SK-N-SH treated with all-trans-retinoic acid at 6 μM for 48 hours (cell line): ENCODE data around the gene IFI27L1.

Experiments
- ATAC-seq: fragments of 200-7000 bp; cut with Tn5 transposase; 3 replicates; pipeline ENCODE4 v1.9.1; 2020; ENCODE audit warnings: mild to moderate bottlenecking, moderate library complexity
- ARNTL ChIP-seq: fragments of 450-650 bp; formaldehyde crosslinking; IDR thresholded peaks from 2 replicates; pipeline ENCODE4 v1.5.0; 2020; ENCODE audit warnings: low read depth, mild to moderate bottlenecking, moderate library complexity, borderline replicate concordance
- BACH2 ChIP-seq: fragments of 250-450 bp; sonication (Bioruptor Pico); IDR thresholded peaks from 2 replicates; pipeline ENCODE4 v1.9.0; 2021; ENCODE audit warnings: mild to moderate bottlenecking, borderline replicate concordance
- CSDC2 ChIP-seq: fragments of 250-450 bp; sonication (Bioruptor Pico); IDR thresholded peaks from 2 replicates; pipeline ENCODE4 v1.5.0; 2020; ENCODE audit warnings: mild to moderate bottlenecking, moderate library complexity
- ESRRG ChIP-seq: fragments of 250-450 bp; sonication (Bioruptor Pico); IDR thresholded peaks from 2 replicates; pipeline ENCODE4 v1.6.1; 2021; ENCODE audit warnings: mild to moderate bottlenecking
- GLIS3 ChIP-seq: fragments of 250-450 bp; sonication (Bioruptor Pico); IDR thresholded peaks from 2 replicates; pipeline ENCODE4 v1.5.0; 2020; ENCODE audit warnings: mild to moderate bottlenecking, moderate library complexity
- ISL1 ChIP-seq: fragments of 250-450 bp; sonication (Bioruptor Pico); IDR thresholded peaks from 2 replicates; pipeline ENCODE4 v2.1.2; 2022; ENCODE audit warnings: mild to moderate bottlenecking, moderate library complexity
- OSR1 ChIP-seq: fragments of 250-450 bp; sonication (Bioruptor Pico); IDR thresholded peaks from 2 replicates; pipeline ENCODE4 v1.8.0; 2022; ENCODE audit warnings: moderate library complexity, mild to moderate bottlenecking, inconsistent platforms
- PPARA ChIP-seq: fragments of 250-450 bp; sonication (Bioruptor Pico); IDR thresholded peaks from 2 replicates; pipeline ENCODE4 v1.5.0; 2020; ENCODE audit warnings: mild to moderate bottlenecking, borderline replicate concordance
- RARB ChIP-seq: fragments of 250-450 bp; sonication (Bioruptor Pico); IDR thresholded peaks from 2 replicates; pipeline ENCODE4 v1.8.0; 2021; ENCODE audit warnings: mild to moderate bottlenecking, moderate library complexity
- SNAI2 ChIP-seq: fragments of 250-450 bp; sonication (Bioruptor Pico); IDR thresholded peaks from 2 replicates; pipeline ENCODE4 v1.5.0; 2020; ENCODE audit warnings: mild to moderate bottlenecking, moderate library complexity
- ZC3H10 ChIP-seq: fragments of 250-450 bp; sonication (Bioruptor Pico); IDR thresholded peaks from 2 replicates; pipeline ENCODE4 v1.5.1; 2021; ENCODE audit warnings: mild to moderate bottlenecking, moderate library complexity
- ZFP3 ChIP-seq: fragments of 250-450 bp; sonication (Bioruptor Pico); IDR thresholded peaks from 2 replicates; pipeline ENCODE4 v1.5.0; 2020; ENCODE audit warnings: mild to moderate bottlenecking, moderate library complexity
- ZFP30 ChIP-seq: fragments of 450-650 bp; formaldehyde crosslinking; IDR thresholded peaks from 2 replicates; pipeline ENCODE4 v1.5.0; 2022; ENCODE audit warnings: mild to moderate bottlenecking, moderate library complexity
- ZNF565 ChIP-seq: fragments of 450-650 bp; formaldehyde crosslinking; conservative IDR thresholded peaks from 2 replicates; pipeline ENCODE4 v1.5.0; 2020; ENCODE audit warnings: low read depth, mild to moderate bottlenecking, moderate library complexity
- ZNF70 ChIP-seq: fragments of 450-650 bp; formaldehyde crosslinking; IDR thresholded peaks from 2 replicates; pipeline ENCODE4 v1.5.0; 2020; ENCODE audit warnings: mild to moderate bottlenecking, moderate library complexity
- ZNF8 ChIP-seq: fragments of 450-650 bp; formaldehyde crosslinking; IDR thresholded peaks from 2 replicates; pipeline ENCODE4 v1.5.0; 2020; ENCODE audit warnings: mild to moderate bottlenecking, moderate library complexity
- TF ChIP-seq, protein P1 (sequence below): fragments of 250-450 bp; sonication (Bioruptor Pico); IDR thresholded peaks from 2 replicates; pipeline ENCODE4 v1.8.0; 2021; ENCODE audit warnings: low read depth, mild to moderate bottlenecking, moderate library complexity, borderline replicate concordance
- TF ChIP-seq, protein P2 (sequence below): fragments of 250-450 bp; sonication (Bioruptor Pico); IDR thresholded peaks from 2 replicates; pipeline ENCODE4 v1.5.1; 2021; ENCODE audit warnings: mild to moderate bottlenecking, moderate library complexity
- TF ChIP-seq, protein P3 (sequence below): fragments of 250-450 bp; sonication (Bioruptor Pico); IDR thresholded peaks from 2 replicates; pipeline ENCODE4 v1.5.1; 2020; ENCODE audit warnings: low read depth, mild to moderate bottlenecking, moderate library complexity
- TF ChIP-seq, protein P4 (sequence below): fragments of 250-450 bp; sonication (Bioruptor Pico); IDR thresholded peaks from 2 replicates; pipeline ENCODE4 v1.8.0; 2020; ENCODE audit warnings: mild to moderate bottlenecking, moderate library complexity, borderline replicate concordance
- TF ChIP-seq, protein P5 (sequence below): fragments of 250-450 bp; sonication (Bioruptor Pico); IDR thresholded peaks from 2 replicates; pipeline ENCODE4 v1.5.0; 2020; ENCODE audit warnings: mild to moderate bottlenecking, moderate library complexity

Gene IFI27L1

DNA sequence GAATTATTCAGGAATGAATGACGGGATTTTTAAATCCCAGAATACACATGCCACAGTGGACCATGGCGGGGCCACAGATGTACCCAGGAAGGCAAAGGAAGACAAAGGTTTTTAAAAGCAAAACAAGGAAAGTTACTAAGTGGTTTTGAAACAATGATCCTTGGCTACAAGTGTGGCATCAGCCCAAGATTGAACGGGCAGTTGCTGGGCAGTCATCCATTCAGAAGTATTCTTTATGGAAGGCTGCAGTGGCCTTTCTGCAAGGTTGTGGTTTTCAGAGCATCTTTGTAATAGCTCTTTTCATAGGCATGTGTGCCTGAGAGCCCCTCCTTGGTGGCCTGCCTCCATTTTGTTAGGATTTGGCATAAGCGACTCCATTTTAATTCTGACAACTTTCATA is 16.0 kb downstream of the IFI27L1 start:
- no peak for TF ChIP-seq ZNF565 (CRISPR knock-in tag)
- TF ChIP-seq RARB (CRISPR knock-in tag) = no peak
- TF ChIP-seq ESRRG (CRISPR knock-in tag) = no peak
- TF ChIP-seq ISL1 (CRISPR knock-in tag) = no peak
- TF ChIP-seq SNAI2 = no peak
- TF ChIP-seq, protein P1, sequence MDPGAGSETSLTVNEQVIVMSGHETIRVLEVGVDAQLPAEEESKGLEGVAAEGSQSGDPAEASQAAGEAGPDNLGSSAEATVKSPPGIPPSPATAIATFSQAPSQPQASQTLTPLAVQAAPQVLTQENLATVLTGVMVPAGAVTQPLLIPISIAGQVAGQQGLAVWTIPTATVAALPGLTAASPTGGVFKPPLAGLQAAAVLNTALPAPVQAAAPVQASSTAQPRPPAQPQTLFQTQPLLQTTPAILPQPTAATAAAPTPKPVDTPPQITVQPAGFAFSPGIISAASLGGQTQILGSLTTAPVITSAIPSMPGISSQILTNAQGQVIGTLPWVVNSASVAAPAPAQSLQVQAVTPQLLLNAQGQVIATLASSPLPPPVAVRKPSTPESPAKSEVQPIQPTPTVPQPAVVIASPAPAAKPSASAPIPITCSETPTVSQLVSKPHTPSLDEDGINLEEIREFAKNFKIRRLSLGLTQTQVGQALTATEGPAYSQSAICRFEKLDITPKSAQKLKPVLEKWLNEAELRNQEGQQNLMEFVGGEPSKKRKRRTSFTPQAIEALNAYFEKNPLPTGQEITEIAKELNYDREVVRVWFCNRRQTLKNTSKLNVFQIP = no peak
- no peak for ATAC-seq

DNA sequence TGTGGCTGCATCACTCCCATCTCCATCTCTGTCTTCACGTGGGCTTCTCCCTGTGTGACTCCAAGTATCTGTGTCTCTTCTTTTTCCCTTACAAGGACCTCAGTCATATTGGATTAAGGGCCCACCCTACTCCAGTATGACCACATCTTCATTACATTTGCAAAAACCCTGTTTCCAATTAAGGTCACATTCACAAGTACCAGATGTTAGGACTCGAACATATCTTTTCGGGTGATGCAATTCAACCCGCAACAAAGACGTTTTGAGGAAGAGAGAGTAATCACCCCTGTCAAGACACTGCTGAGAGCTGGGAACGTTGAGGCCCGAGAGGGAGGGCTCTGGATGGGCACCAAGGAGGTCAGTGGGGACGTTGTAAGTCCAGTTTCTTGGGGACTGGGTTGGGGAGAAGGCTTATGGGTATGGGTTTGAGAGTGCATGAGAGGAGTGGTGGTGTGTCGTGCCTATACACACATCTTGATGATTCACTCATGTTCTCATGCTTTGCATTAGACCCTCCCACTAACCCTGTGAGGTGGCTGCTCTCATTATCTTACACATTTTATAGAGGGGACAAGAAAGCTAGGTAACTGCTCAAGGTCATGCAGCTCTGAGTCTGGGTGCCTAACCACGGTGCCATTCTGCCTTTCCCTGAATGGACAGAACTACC is 17.3 kb downstream of the IFI27L1 start:
- TF ChIP-seq ZNF8 (CRISPR knock-in tag) (no peak), ISL1 (CRISPR knock-in tag) (no peak), CSDC2 (CRISPR knock-in tag) (no peak), RARB (CRISPR knock-in tag) (no peak), ZNF565 (CRISPR knock-in tag) (no peak), ZFP30 (no peak), ZFP3 (CRISPR knock-in tag) (no peak), PPARA (CRISPR knock-in tag) (no peak), ARNTL (CRISPR knock-in tag) (no peak), GLIS3 (CRISPR knock-in tag) (no peak), ZC3H10 (CRISPR knock-in tag) (no peak), ESRRG (CRISPR knock-in tag) (no peak), ZNF70 (no peak), BACH2 (CRISPR knock-in tag) (no peak)
- TF ChIP-seq, protein P2, sequence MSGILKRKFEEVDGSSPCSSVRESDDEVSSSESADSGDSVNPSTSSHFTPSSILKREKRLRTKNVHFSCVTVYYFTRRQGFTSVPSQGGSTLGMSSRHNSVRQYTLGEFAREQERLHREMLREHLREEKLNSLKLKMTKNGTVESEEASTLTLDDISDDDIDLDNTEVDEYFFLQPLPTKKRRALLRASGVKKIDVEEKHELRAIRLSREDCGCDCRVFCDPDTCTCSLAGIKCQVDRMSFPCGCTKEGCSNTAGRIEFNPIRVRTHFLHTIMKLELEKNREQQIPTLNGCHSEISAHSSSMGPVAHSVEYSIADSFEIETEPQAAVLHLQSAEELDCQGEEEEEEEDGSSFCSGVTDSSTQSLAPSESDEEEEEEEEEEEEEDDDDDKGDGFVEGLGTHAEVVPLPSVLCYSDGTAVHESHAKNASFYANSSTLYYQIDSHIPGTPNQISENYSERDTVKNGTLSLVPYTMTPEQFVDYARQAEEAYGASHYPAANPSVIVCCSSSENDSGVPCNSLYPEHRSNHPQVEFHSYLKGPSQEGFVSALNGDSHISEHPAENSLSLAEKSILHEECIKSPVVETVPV (CRISPR knock-in tag) = no peak
- TF ChIP-seq, protein P3, sequence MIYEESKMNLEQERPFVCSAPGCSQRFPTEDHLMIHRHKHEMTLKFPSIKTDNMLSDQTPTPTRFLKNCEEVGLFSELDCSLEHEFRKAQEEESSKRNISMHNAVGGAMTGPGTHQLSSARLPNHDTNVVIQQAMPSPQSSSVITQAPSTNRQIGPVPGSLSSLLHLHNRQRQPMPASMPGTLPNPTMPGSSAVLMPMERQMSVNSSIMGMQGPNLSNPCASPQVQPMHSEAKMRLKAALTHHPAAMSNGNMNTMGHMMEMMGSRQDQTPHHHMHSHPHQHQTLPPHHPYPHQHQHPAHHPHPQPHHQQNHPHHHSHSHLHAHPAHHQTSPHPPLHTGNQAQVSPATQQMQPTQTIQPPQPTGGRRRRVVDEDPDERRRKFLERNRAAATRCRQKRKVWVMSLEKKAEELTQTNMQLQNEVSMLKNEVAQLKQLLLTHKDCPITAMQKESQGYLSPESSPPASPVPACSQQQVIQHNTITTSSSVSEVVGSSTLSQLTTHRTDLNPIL (CRISPR knock-in tag) = no peak
- TF ChIP-seq, protein P4, sequence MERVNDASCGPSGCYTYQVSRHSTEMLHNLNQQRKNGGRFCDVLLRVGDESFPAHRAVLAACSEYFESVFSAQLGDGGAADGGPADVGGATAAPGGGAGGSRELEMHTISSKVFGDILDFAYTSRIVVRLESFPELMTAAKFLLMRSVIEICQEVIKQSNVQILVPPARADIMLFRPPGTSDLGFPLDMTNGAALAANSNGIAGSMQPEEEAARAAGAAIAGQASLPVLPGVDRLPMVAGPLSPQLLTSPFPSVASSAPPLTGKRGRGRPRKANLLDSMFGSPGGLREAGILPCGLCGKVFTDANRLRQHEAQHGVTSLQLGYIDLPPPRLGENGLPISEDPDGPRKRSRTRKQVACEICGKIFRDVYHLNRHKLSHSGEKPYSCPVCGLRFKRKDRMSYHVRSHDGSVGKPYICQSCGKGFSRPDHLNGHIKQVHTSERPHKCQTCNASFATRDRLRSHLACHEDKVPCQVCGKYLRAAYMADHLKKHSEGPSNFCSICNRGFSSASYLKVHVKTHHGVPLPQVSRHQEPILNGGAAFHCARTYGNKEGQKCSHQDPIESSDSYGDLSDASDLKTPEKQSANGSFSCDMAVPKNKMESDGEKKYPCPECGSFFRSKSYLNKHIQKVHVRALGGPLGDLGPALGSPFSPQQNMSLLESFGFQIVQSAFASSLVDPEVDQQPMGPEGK (CRISPR knock-in tag) = no peak
- TF ChIP-seq, protein P5, sequence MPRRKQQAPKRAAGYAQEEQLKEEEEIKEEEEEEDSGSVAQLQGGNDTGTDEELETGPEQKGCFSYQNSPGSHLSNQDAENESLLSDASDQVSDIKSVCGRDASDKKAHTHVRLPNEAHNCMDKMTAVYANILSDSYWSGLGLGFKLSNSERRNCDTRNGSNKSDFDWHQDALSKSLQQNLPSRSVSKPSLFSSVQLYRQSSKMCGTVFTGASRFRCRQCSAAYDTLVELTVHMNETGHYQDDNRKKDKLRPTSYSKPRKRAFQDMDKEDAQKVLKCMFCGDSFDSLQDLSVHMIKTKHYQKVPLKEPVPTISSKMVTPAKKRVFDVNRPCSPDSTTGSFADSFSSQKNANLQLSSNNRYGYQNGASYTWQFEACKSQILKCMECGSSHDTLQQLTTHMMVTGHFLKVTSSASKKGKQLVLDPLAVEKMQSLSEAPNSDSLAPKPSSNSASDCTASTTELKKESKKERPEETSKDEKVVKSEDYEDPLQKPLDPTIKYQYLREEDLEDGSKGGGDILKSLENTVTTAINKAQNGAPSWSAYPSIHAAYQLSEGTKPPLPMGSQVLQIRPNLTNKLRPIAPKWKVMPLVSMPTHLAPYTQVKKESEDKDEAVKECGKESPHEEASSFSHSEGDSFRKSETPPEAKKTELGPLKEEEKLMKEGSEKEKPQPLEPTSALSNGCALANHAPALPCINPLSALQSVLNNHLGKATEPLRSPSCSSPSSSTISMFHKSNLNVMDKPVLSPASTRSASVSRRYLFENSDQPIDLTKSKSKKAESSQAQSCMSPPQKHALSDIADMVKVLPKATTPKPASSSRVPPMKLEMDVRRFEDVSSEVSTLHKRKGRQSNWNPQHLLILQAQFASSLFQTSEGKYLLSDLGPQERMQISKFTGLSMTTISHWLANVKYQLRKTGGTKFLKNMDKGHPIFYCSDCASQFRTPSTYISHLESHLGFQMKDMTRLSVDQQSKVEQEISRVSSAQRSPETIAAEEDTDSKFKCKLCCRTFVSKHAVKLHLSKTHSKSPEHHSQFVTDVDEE = no peak
- no peak for ATAC-seq

DNA sequence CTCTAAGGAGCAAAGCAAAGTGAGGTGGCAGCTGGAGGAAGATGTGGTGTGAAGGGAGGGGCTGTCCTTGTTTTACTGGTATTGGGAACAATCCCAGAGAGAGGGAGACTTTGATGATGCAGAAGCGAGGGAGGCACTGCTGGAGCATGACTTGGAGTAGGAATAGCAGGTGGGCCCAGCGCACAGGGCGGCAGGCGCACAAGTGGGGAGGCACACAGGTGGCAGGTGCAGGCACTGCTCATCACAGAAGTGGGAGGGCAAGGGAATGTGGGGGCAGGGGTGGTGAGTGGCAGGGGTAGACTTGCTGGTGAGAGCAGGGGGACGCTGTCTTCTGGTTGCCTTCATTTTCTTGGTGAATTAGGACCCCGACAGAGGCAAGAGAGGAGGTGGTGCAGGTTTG is 17.9 kb downstream of the IFI27L1 start:
- TF ChIP-seq ZNF70 (no peak), CSDC2 (CRISPR knock-in tag) (no peak), OSR1 (CRISPR knock-in tag) (no peak), ZFP30 (no peak), ISL1 (CRISPR knock-in tag) (no peak), ARNTL (CRISPR knock-in tag) (no peak), ZNF565 (CRISPR knock-in tag) (no peak)
- TF ChIP-seq, protein P4 (CRISPR knock-in tag) = no peak
- no peak for ATAC-seq
